ENCODE data around the gene CSRNP3. TPM values are rescaled to one million over a fixed set of nuclear protein-coding genes. Genes with fewer than 3 reads are reported as not detected.

CSRNP3 gene
- total RNA-seq, 4 donors from 2014 or later = 1.3 to 5.5 (median 2.6) TPM

GRCh38 chr2:165601928-165602521, 132.5 kb downstream of the CSRNP3 start:
- no peak for DNase-seq (ENCODE audit: low spot score in 2 of 2)
- Histone ChIP-seq H3K36me3 (peaks cover 0 to under 1% (median 0%) of the 10 kb centered on the region in 3 donors), H3K4me3 (no peak overlapping the region), H3K27me3 (no peaks in the 10 kb centered on the region), H3K27ac (peak overlapping the region in 1 of 4 donors; percentile 11), H3K9me3 (no peaks in the 10 kb centered on the region), H3K4me1 (no peaks in the 10 kb centered on the region)
- no peak for TF ChIP-seq EP300 (IDR thresholded peaks at IDR 0.05)
- no peak for TF ChIP-seq POLR2A (IDR thresholded peaks at IDR 0.05)
- TF ChIP-seq, protein P1, sequence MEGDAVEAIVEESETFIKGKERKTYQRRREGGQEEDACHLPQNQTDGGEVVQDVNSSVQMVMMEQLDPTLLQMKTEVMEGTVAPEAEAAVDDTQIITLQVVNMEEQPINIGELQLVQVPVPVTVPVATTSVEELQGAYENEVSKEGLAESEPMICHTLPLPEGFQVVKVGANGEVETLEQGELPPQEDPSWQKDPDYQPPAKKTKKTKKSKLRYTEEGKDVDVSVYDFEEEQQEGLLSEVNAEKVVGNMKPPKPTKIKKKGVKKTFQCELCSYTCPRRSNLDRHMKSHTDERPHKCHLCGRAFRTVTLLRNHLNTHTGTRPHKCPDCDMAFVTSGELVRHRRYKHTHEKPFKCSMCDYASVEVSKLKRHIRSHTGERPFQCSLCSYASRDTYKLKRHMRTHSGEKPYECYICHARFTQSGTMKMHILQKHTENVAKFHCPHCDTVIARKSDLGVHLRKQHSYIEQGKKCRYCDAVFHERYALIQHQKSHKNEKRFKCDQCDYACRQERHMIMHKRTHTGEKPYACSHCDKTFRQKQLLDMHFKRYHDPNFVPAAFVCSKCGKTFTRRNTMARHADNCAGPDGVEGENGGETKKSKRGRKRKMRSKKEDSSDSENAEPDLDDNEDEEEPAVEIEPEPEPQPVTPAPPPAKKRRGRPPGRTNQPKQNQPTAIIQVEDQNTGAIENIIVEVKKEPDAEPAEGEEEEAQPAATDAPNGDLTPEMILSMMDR (IDR thresholded peaks at IDR 0.05) = no peak
- 64 to 71% methylated on average over 3 of the region's 3 CpGs for WGBS, 2 donors

GRCh38 chr2:165609672-165610071, 140.2 kb downstream of the CSRNP3 start:
- no peaks in the 10 kb centered on the region for H3K36me3 ChIP-seq
- H3K9me3 ChIP-seq = no peaks in the 10 kb centered on the region
- no peak overlapping the region for H3K4me3 ChIP-seq
- peaks cover 0 to 5% (median 2%) of the 10 kb centered on the region in 4 donors for H3K4me1 ChIP-seq
- WGBS, 2 donors = 78% methylated on average over 6 of the region's 6 CpGs
- no peak for DNase-seq (ENCODE audit: low spot score in 2 of 2)
- TF ChIP-seq EP300 (IDR thresholded peaks at IDR 0.05) = no peak
- TF ChIP-seq, protein P1 (IDR thresholded peaks at IDR 0.05) = no peak
- no peak for TF ChIP-seq POLR2A (IDR thresholded peaks at IDR 0.05)
- no peaks in the 10 kb centered on the region for H3K27me3 ChIP-seq
- H3K27ac ChIP-seq = no peak overlapping the region

GRCh38 chr2:165610591-165611029, 141.1 kb downstream of the CSRNP3 start:
- TF ChIP-seq EP300 (IDR thresholded peaks at IDR 0.05) = no peak
- TF ChIP-seq, protein P1 (IDR thresholded peaks at IDR 0.05) = no peak
- TF ChIP-seq POLR2A (IDR thresholded peaks at IDR 0.05) = no peak
- peaks cover 0 to 5% (median 2%) of the 10 kb centered on the region in 4 donors for H3K4me1 ChIP-seq
- H3K27ac ChIP-seq = no peak overlapping the region
- H3K27me3 ChIP-seq = no peaks in the 10 kb centered on the region
- H3K4me3 ChIP-seq = no peak overlapping the region
- 36 to 42% methylated on average over 6 of the region's 6 CpGs for WGBS, 2 donors
- no peaks in the 10 kb centered on the region for H3K9me3 ChIP-seq
- DNase-seq (ENCODE audit: low spot score in 2 of 2) = no peak
- H3K36me3 ChIP-seq = no peaks in the 10 kb centered on the region

DNA sequence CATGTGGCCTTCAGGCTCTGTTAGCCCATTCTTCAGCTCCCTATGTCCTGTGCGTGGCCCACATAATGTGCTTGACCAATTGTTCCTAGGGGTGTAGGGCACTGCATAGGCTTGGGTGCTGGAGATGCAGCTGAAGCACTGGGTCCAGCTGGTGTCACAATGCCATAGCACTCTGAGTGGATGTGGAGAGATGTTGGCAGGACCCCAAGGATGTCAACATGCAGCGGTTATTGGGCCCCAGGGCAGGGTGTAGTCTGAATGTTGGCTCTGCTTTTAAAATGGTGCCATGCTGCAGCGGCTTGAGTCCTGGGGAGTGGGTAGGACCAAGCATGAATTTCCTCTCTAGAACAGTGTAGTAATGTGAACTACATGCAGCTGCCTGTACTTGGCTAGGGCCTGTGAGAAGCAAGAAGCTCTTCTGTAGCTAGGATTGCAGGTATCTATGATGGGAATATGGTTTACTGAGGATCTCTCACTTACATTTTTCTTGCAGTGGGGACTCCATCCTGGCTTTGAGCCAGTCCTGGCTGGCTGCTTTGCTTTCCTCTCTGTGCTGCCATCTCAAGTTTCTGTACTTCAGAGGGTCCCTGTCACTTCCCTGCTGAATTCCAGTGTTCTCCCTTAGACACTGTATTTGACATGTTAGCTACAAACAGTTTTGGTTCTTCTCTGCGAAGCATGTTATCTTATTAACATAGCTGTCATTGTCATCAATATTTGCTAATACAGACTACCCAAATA, 148.4 kb downstream of the CSRNP3 start:
- H3K9me3 ChIP-seq = peaks cover 0 to 6% (median 0%) of the 10 kb centered on the region in 4 donors
- 87 to 94% methylated on average over 3 to 4 of the region's 4 CpGs for WGBS, 2 donors
- H3K4me1 ChIP-seq = peaks cover 0 to 9% (median 0%) of the 10 kb centered on the region in 4 donors
- H3K27me3 ChIP-seq = no peaks in the 10 kb centered on the region
- DNase-seq (ENCODE audit: low spot score in 2 of 2) = no peak
- no peak overlapping the region for H3K27ac ChIP-seq
- no peaks in the 10 kb centered on the region for H3K36me3 ChIP-seq
- TF ChIP-seq POLR2A (IDR thresholded peaks at IDR 0.05) (no peak), EP300 (IDR thresholded peaks at IDR 0.05) (no peak)
- TF ChIP-seq, protein P1 (IDR thresholded peaks at IDR 0.05) = no peak
- H3K4me3 ChIP-seq = no peak overlapping the region

DNA sequence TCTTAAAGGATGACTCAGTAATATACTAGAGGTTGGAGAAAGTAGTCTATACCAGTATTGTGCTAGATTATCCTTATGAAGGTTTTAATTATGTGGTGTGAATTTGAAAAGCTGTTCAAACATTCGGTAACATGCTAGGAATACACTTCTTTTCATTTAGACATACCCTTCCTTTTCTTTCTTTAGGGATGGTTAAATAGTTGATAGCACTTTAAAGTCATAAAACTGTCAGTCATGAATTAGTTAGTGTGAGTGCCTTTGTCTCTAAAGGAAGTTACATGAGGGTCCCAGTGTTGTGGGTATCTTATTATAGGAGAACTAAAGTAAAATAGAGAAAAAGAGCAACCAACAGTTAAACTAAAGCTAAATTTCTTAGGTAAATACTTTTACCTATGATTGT, 149.3 kb downstream of the CSRNP3 start:
- H3K9me3 ChIP-seq = peaks cover 0 to 6% (median 0%) of the 10 kb centered on the region in 4 donors
- H3K4me3 ChIP-seq = no peak overlapping the region
- TF ChIP-seq, protein P1 (IDR thresholded peaks at IDR 0.05) = no peak
- TF ChIP-seq POLR2A (IDR thresholded peaks at IDR 0.05) = no peak
- TF ChIP-seq EP300 (IDR thresholded peaks at IDR 0.05) = no peak
- no peak for DNase-seq (ENCODE audit: low spot score in 2 of 2)
- H3K4me1 ChIP-seq = peaks cover 0 to 9% (median 0%) of the 10 kb centered on the region in 4 donors
- no peaks in the 10 kb centered on the region for H3K36me3 ChIP-seq
- H3K27ac ChIP-seq = no peak overlapping the region
- 54 to 63% methylated on average over 1 of the region's 1 CpG for WGBS, 2 donors
- H3K27me3 ChIP-seq = no peaks in the 10 kb centered on the region

All from tibial nerve (tissue), 4 donors.